Kidney (tissue), 14 donors: ENCODE results near the gene RAB6B. TPM values are rescaled to one million over a fixed set of nuclear protein-coding genes. Genes with fewer than 3 reads are reported as not detected.

Source experiments
- DNase-seq, 5 donors: peaks; one replicate each; pipeline ENCODE4 v3.0.0-alpha.2; 2013 to 2020
- FAIRE-seq: peaks from 2 replicates; lab custom pipeline; 2012; peaks lifted over from hg19 to GRCh38; lab: Jason Lieb, UNC
- H3K27ac ChIP-seq, 2 donors: one replicate each; pipeline ENCODE4 v1.7.0; 2013; ENCODE audit warnings: low read depth in 2 of 2, low read length in 2 of 2, inconsistent platforms in 1 of 2
- H3K27me3 ChIP-seq: one replicate; pipeline ENCODE4 v1.7.1; 2013; ENCODE audit warnings: low read length, inconsistent platforms; ENCODE audit not compliant: control insufficient read depth, insufficient read depth
- H3K36me3 ChIP-seq, 3 donors: one replicate each; pipeline versions ENCODE4 v1.7.0 to v1.7.1; 2013; ENCODE audit warnings: low read length in 3 of 3, control low read depth in 1 of 3, inconsistent platforms in 1 of 3; ENCODE audit not compliant: insufficient read depth in 3 of 3, control insufficient read depth in 2 of 3
- H3K4me1 ChIP-seq, 3 donors: one replicate each; pipeline versions ENCODE4 v1.7.0 to v1.7.1; 2013; ENCODE audit warnings: low read length in 3 of 3, inconsistent platforms in 1 of 3, low read depth in 1 of 3; ENCODE audit not compliant: control insufficient read depth in 2 of 3, insufficient read depth in 2 of 3
- H3K4me3 ChIP-seq, 3 donors: one replicate each; pipeline versions ENCODE4 v1.7.0 to v1.8.1; 2013; ENCODE audit warnings: low read length in 3 of 3, control low read depth in 1 of 3, inconsistent platforms in 1 of 3
- H3K9ac ChIP-seq, 3 donors: one replicate each; pipeline versions ENCODE4 v1.7.0 to v1.7.1; 2013; ENCODE audit warnings: low read length in 3 of 3, control low read depth in 1 of 3, inconsistent platforms in 1 of 3
- H3K9me3 ChIP-seq, 3 donors: one replicate each; pipeline versions ENCODE4 v1.7.0 to v1.7.1; 2013; ENCODE audit warnings: low read length in 3 of 3, control low read depth in 1 of 3, inconsistent platforms in 1 of 3; ENCODE audit not compliant: control insufficient read depth in 2 of 3, insufficient read depth in 1 of 3
- CTCF ChIP-seq: IDR thresholded peaks from 3 replicates; pipeline ENCODE4 v1.5.1; 2012; ENCODE audit warnings: mild to moderate bottlenecking, moderate library complexity, borderline replicate concordance; ENCODE audit not compliant: insufficient read depth; ENCODE audit errors: extremely low read depth
- intact Hi-C: fragments of 100-400 bp; cut with DNase I; formaldehyde crosslinking; loops from one replicate; pipeline ENCODE4 v1.11.1; 2022
- polyA plus RNA-seq: library from polyadenylated mRNA; stranded (reverse); fragments of 350-450 nt; fragmentation: Illumina TruSeq; extraction: RNeasy Lipid Tissue Mini Kit (QIAGEN cat#74804); gene quantifications from one replicate; pipeline ENCODE4 v1.2.3, GENCODE V29; 2014; ENCODE audit warnings: low read depth, low replicate concordance; ENCODE audit not compliant: insufficient read depth
- total RNA-seq: library from RNA; stranded (reverse); fragmentation: NEBNext Ultra II Directional; extraction: Animal tissue kit (Norgen Biotek cat#: 25700); gene quantifications from one replicate; pipeline ENCODE4 v1.2.1, GENCODE V29; 2021
- donor health status: control.
- donor health status: control.
- donor health status: control.
- donor health status: control.
- donor health status: control.
- donor health status: DM: yes; HTN: yes; CAD: no.
- donor health status: Normal renal cell carcinoma (clear cell type).

Gene RAB6B
- total and polyA plus RNA-seq, 2 donors from 2014 or later: 6.6 to 17.7 TPM

GRCh38 chr3:133859381-133860234, 36.1 kb downstream of the RAB6B start:
- Histone ChIP-seq H3K27me3 (no peaks in the 10 kb centered on the region), H3K9ac (no peak overlapping the region), H3K4me3 (no peak overlapping the region), H3K9me3 (no peaks in the 10 kb centered on the region), H3K4me1 (no peaks in the 10 kb centered on the region), H3K27ac (no peak overlapping the region), H3K36me3 (no peaks in the 10 kb centered on the region)
- no peak for TF ChIP-seq CTCF
- FAIRE-seq: no peak
- DNase-seq: peak in 2 of 5 donors; percentile 23 to 37
- intact Hi-C loops: no loop called here

DNA sequence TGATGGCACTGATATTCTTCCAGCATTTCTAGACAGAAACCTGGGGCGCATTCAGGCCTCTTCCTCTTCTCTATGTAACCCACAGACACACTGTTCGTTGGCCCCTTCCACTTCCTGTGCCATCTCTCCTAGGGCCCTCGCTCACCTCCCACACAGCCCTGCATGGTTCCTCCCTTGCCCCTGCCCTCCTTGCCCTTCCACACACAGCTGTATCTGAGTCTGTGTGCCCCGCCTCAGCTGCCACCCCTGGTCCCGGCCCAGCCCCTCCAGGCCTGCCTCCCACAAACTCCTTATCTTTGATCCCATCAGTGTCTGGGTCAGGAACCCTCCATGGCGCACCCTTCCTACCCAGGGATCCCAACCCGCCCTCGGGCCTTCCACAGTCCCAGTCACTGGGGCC, 37.9 kb downstream of the RAB6B start:
- intact Hi-C loops: no loop called here
- FAIRE-seq (no peak), DNase-seq (peak in 2 of 5 donors; percentile 16 to 59)
- H3K36me3 ChIP-seq: no peaks in the 10 kb centered on the region
- TF ChIP-seq CTCF: no peak
- no peak overlapping the region for H3K27ac ChIP-seq
- H3K4me1 ChIP-seq: no peaks in the 10 kb centered on the region
- H3K9ac ChIP-seq: no peak overlapping the region
- H3K4me3 ChIP-seq: no peak overlapping the region
- no peaks in the 10 kb centered on the region for H3K9me3 ChIP-seq
- no peaks in the 10 kb centered on the region for H3K27me3 ChIP-seq

DNA sequence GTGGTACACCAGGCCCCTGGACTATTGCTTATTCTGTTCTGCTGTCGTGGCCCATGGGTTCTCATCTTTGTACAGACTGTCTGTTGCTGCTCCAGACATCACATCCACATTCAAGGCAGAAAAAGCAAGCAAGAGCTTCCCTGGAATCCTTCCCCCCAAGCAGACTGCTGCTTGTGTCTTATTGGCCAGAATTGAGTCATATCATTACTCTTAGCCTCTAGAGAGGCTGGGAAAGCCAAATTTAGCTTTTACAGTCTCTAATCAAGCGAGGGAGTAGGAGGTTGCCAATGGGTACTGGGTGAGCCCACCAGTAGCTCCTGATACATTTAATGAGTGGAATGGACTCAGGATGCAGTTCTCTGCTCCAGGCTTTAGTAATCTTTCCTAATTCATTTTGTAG, 39.4 kb downstream of the RAB6B start:
- no peak for DNase-seq
- FAIRE-seq: no peak
- intact Hi-C loops: no loop called here
- H3K27me3 ChIP-seq: no peaks in the 10 kb centered on the region
- no peaks in the 10 kb centered on the region for H3K9me3 ChIP-seq
- no peaks in the 10 kb centered on the region for H3K4me1 ChIP-seq
- no peak overlapping the region for H3K9ac ChIP-seq
- TF ChIP-seq CTCF: no peak
- H3K4me3 ChIP-seq: no peak overlapping the region
- H3K27ac ChIP-seq: no peak overlapping the region
- no peaks in the 10 kb centered on the region for H3K36me3 ChIP-seq

- peak in 2 of 5 donors; percentile 7 to 17 for DNase-seq
- H3K4me3 ChIP-seq: no peak overlapping the region
- no peak for TF ChIP-seq CTCF
- H3K4me1 ChIP-seq: no peaks in the 10 kb centered on the region
- no peak overlapping the region for H3K27ac ChIP-seq
- no peaks in the 10 kb centered on the region for H3K36me3 ChIP-seq
- no peak overlapping the region for H3K9ac ChIP-seq
- no peak for FAIRE-seq
- H3K9me3 ChIP-seq: no peaks in the 10 kb centered on the region
- H3K27me3 ChIP-seq: no peaks in the 10 kb centered on the region
- intact Hi-C loops: no loop called here
Observed at GRCh38 chr3:133855772-133856171, 39.9 kb downstream of the RAB6B start.
